Measurements from ENCODE around the gene OR2V2.

The OR2V2 gene

DNA sequence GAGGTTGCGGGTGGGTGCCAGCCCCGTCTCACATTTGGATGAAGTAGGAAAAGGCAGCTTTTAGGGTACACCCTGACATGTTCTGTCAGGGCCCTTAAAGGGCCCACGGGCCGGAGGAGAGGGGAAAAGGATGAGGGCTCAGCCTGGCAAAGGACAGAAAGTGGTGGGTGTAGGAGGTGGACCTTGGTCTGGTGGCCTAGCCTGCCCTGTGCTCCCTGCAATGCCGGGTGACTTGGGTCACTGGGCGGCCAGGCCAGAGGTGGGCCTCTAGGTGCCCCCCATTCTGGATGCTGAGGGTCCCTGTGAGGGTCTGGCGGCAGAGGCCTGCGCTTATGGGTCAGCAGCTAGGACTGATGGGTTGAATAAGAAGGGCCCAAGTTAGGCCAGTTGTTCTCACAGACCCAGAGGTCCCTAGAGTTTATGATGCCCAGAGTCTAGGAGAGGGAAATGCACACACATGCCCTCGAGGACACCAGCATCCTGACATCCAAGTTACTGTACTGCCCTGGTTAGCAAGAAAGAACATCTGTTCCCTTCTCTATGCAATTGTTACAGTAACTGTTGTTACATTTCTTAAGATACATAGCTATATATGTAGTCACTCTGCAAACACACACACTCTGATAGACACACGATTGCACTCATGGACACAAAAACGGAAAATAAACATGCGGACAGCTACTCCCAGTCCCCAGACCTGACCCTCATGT is 45.1 kb downstream of the OR2V2 start:
- no peak for DNase-seq

DNA sequence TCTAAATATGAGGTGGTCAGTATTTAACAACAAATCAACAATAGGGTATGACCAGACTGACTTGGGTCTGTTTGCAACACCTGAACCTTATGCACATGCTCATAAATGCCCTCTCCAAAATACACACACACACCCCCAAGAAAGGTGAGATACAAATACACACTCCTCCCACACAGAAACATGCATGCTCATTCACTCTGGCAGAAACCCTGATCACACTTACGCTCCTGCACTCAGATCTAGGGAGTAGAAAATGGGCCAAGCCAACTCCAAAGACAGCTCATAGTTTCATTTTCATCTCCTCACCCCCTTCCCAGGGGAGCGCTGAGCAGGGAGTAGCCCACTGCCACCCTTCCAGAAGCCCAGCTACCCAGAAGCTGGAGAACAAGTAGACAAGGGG is 46.3 kb downstream of the OR2V2 start:
- DNase-seq, result no peak

DNA sequence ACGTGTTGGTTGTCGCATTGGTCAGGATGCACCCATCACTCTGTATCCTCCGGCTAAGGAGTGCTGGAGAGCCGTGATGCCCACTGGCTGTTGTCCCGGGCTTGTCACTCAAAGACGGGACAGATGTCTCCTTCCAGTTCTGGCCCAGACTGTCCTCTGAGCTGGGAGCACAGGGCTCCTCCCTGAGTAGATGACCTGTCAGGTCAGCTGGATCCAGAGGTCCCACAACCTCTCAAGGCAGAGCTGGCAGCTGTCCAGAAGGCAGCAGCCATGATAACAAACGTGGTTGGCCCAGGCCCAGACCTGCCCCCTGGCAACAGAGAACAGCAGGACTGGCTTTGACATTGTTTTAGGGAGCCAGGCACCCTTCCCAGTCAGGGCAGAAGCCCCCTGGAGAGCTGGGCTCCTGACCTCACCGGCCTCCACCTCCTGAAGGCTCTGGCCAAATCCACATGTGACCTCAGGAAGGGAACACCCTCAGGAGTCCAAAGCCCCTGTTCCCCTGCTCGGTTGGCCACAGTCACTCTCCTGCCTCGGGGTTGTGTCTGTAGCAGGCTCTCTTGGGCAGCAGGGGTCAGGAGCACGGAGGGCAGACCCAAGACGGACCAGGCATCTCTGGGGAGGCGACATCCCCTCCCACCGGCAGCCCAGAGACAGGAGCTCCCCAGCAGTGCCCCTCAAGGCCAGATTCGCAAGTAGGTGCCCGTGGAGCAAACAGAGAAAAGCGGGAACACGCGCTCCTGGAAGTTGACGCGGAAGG is 47.3 kb downstream of the OR2V2 start:
- DNase-seq, result no peak

DNA sequence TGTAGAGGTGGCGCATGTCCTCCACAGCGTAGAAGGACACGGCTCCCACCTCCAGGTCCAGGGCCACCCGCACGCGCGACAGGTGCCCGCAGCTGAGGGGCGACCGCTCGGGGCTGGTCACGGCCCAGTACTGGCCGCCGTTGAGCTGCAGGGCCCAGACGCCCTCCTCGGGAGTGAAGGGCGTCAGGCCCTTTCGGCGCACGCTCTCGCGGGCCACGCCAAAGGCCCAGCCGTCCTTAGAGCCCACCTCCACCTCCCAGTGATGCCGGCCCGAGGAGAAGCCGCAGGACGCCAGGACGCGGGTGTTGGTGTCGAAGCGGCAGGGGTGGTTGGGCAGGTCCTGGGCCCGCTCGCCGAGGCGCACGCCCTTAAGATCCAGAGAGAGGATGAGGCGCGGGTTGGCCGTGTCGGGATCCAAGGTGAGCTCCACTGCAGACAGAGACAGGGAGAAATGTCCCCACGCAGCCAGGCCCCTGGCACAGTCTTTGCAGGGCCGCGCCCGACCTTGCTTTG is 47.9 kb downstream of the OR2V2 start:
- no peak for DNase-seq

DNA sequence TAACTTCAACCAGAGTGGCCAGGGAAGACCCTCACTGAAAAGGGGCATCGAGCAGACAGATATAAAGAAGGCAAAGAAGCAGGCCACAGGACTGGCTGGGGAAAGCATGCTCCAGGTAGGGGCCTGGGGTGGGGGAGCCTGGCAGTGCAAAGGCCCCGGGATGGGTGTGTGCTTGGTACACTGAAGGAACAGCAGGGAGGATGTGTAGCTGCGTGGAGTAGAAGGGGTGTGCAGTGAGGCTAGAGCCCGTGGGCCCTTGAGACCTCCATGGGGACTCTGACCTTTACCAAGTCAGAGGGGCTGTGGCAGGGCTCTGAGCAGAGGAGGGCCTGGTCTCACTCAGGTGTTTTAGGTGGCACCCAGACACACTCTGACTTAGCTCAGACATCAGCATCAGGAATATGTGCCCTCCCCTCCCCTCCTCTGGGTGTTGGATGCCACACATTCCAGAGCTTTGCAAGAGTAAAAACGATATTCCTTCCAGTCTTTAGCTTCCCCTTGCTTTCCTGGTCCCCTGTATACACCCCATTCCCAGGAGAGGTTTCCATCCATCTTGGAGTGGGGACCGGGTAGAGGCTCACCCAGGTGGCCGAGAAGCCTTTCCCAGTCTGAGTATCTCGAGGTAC is 50.1 kb downstream of the OR2V2 start:
- DNase-seq, result no peak

DNA sequence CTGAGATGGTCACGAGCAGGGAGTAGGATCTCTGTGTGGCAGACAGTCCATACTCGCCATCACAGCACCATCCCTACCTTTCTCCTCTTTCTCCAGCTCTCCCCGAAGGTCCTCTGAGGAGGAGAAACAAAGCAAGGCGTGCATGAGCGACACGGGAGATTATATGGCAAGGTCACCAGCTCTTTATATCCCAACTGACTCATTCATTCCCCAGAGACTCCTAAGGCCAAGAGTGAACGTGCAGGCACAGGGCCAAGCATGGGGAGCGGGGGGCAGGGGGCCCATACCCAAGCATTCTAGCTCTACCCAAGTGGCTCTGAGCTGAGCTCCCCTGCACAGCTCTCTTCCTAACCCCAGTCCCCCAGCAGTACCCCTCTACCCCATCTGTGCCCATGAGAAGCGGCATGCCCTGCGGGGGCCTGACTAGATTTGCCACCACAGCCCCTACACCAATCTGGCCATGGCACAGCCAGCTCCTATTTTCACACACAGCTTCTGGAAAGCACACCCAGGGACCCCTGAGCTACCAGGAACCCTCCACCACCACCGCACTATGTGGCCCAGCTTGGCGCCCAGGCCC is 50.8 kb downstream of the OR2V2 start:
- DNase-seq, result no peak

DNA sequence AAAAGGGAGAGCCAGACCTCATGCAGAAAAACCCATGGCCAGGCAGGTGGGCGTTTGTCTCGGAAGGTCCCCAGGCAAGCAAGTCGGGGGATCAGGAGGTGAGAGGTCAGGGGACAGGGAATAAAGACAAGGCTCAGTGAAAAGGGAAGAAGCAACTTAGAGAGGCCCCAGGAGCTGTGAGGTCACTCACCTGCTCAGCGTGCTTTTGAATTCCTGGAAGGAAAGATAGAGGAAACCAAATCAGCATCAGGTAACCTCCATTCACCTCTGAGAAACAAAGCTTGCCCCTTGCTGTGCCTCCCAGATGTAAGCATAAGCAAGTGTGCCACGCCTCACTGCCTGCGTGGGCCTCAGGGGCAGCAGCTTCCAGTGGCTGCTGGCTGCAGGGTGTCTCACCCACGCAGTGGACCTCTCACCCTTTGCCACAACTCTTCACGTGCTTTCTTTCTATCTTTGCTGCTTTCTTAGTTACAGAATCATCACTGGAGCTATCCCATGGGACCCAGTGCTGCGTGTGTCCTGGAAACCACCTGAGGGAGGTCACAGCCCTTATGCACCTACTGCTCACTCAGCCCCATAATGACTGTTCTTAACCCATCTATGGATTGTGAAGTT is 51.6 kb downstream of the OR2V2 start:
- DNase-seq, result no peak

DNA sequence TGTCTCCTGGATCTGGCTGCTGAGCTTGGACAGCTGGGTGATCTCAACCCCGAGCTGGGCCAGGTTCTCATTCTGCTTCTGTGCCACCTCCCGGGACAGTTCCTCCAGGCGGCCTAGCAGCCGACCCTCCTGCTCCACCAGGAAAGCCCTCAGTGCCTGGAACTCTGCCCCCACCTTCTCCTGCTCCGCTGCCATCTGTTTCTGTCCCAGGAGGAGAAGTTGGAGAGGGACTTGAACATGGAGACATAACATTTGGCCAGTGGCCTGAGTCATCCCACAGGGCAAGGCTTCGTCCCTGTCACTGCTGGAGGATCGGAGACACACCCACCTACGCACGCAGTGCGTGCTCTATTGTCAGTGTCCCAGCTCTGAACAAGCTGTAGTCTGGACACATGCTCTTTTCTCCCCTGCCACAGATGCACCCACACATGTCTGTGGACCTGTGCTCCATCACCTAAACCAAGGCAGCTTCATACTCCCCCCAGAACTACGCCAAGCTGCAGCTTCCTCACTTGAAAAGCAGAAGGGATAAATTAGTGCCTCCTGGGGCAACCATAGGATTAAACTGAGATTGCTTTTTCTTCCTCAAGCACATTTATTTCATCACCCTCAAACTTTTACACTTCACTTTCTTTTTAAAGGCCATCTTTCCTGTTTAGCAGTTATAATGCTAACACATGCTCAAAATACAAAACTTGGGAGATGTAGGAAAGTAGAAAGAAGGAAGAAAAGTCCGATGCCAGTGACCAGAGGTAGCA is 52.7 kb downstream of the OR2V2 start:
- DNase-seq, result no peak

DNA sequence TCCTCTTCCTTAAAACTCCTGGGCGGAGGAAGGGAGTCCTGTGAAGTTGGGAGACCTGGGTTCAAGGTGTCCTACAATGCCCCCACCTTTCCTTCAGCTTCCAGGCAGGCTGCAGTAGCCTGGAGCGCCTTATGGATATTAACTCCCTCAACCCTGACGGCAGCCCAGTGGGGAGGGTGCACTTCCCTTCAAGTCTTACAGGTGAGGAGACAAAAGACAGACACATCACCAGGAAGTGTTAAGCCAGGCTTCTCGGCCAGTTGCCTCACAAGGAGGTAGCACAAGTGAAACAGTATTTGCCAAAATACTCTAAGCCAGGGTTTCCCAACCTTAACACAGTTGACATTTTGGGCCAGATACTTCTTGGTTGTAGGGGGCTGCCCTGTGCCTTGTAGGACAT is 53.4 kb downstream of the OR2V2 start:
- DNase-seq, result no peak

DNA sequence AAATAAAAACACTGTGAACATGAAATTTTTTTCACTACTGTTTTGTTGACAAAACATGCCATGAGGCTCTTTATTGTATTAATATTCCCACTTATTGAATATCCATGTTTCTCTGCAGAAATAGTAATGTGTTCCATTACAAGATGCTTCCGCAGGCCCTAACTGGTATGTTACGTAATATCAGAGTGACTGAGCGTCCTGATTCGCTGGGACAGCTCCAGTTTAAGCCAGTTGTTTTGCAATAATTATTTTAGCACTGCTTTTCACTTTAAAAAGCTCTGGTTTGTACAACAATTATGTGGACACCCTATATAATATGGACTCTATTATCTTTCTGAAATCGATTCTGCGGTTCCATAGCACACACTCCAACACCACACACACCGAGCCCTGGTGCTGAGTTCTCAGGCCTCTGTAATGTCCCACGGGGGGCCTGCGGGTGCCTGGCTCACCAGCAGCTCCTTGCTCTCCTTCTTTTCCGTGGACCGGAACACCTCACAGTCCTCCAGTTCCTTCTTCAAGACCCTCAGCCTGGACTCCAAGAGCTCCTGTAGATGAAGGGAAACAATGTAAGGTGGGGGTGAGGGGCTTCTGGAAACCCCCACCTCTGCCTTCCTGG is 55.8 kb downstream of the OR2V2 start:
- DNase-seq, result no peak

DNA sequence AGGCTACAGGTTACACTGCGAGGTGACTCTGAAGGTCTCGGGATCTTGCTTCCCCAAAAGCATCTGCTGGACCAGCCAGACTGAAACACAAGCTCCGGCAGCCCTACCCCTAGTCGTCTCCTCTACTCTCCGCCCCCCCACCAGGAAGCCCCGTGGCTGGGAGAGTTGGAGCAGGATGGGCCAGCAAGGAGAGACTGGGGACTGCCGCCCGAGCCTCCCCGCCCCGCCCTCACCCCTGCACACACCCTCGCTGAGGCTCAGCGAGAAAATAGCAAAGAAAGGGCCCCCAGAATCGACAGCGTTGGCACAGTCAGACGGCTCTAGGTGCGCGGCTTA is 56.4 kb downstream of the OR2V2 start:
- no peak for DNase-seq

DNA sequence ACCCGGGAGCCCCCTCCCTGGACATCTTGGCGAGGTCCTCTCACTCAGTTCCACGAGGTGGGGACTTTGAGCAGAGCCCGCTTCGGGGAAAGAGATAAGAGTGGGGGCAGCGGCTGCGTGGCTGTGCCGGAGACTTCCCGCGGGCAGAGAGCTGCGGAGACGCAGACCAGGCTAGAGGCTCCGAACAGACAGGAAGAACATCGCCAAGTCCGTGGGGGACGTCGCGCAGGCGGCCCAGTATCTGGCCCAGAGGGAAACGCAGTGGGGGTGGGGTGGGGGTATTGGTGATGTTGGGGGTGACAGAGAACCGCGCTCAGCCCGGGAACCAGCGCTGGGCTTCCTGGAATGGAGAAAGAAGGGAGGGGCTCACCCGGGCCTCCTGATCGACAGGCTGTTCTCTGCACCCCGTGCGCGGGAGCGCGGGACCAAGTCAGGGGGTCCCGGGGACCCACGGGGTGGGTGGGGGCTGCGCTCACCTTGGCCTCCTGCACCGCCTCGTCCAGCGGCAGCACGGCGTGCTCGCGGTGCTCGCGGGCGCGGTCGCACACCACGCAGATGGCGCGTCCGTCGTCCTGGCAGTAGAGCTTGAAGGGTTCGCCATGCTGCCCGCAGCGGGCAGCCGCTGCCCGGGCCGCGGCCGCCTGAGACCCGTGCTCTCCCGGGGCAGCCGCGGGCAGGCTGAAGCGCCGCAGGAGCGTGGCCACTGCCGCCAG is 56.9 kb downstream of the OR2V2 start:
- no peak for DNase-seq

DNA sequence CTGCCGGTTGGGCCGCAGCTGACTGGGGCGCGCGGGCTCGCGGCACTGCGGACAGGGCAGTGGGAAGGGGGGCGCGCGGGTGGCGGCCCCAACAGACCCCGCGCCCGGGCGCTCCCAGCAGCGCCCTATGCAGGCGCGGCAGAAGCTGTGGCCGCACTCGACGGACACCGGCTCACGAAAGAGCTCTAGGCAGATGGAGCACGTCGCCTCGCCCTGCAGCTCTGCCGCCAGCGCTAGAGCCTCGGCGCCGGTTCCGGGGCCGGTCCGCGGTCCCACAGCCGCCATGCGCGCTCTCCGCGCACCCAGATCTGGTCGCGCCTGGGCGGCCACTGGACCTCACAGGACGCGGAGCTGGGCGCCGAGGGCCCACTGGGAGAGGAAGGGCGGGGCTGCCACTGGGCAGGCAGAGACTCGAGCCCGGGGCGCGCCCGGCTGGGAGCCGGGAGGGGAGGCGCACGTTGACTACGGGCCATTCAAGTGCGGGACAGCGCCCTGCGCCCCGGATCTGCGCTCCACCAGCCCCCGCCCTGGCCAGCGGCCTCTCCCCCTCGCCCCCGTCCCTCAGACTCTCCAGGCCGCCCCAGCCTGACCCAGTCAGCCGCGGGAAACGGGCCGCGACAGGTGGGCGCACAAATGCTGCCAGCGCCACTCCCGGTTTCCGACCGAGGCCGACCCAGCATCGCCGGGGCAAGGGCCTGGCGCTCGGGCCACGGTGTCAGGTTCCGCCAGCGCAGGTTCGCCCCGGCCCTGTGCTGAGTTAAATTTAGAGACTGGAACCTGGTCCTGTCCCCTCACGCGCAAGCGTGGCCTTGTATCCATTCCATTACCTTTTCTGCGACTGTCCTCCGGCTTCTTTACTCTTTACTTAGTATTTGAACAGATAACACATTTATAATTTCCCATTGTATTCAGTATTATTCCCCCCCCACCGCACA is 57.7 kb downstream of the OR2V2 start, which contains the start of gene TRIM7:
TRIM7 (minus strand) TSS at position 371 of the 935 bp plus-strand sequence; CDS start at position 285, 86 bp downstream.
- no peak for DNase-seq

DNA sequence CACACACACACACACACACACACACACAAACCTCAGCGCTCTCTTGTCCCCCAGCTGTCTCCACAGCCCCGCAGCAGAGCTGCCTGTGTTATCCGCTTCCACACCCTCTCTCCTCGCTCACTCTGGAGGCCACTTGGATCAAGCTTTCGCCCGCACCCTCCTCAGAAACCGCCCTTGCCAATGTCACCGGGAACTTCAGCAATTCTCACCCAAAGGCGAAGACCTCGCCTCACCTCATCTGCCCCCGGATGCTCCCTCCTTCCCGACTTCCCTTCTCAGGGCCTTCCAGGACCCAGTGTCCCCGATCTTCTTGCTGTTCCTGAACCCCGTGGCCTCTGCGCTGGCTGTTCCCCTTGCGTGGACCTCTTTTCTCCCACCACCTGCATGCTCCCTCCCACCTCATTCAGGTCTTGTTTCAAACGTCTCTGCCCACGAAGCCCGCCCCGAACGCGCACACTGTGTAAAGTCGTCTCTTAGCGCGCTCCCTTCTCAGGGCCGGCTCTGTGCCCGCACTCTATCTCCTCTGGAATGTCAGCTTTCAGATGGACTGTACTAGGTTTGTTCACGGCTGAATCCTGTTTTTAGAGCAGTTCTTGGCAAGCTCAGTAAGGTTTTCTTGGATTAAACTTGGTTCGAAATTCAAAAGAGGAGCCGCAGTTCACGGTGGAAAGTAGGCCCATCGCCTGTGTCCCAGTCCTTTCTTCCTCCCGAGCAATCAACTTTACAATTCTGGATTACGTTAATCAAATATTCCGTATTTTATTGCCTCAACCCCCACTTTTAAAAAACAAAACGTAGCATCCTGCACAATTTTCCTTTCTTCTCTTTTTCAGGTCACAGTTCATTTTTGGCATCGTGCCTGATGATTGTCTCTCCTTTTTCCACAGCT is 58.6 kb downstream of the OR2V2 start:
- no peak for DNase-seq

DNA sequence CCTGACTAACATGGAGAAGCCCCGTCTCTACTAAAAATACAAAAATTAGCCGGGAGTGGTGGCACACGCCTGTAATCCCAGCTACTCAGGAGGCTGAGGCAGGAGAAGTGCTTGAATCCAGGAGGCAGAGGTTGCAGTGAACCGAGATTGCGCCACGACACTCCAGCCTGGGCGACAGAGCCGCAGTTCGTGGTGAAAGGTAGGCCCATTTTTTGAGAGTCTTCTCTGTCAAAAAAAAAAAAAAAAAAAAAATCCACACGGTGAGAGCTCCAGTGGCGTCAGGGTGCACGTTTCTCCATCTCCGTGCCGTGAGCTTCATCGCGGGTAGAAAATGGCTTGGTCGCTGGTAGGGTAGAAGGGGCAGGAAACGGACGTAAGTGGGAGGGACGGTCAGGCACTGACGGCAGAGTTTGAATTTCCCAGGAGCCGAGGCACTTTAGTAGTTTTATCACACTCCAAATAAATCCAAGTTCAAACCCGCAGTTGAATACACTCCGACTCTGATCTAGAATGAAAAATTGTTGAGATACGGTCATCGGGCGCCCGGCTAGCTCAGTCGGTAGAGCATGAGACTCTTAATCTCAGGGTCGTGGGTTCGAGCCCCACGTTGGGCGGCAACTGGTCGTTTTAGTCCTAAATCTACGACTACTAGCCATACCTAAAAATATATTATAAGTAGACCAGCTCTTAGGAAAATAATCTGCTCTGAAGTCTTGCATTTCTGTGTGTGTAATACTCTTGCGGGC is 60.0 kb downstream of the OR2V2 start:
- no peak for DNase-seq

DNA sequence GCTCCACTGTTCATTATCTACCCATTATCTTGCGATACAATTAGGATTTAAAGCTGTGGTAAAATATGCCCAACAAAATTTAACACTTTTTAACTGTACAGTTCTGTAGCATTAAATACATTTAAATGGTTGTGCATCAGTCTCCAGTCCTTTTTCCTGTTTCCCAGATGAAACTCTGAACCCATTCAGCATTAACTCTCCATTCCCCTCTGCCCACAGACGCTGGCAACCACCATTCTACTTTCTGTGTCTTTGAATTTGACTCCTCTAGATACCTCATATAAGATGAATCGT is 60.5 kb downstream of the OR2V2 start:
- DNase-seq, result no peak
